BJ (cell line): ENCODE measurements around the gene TTC36. TPM values are rescaled to one million over a fixed set of nuclear protein-coding genes. Genes with fewer than 3 reads are reported as not detected.
"Not testable (repeated sequence)": the region's sequence is repeated elsewhere in the genome, so short reads cannot be mapped to it uniquely, and the experiment has no call there.

Experiments used
- CTCF ChIA-PET: fragments of 350-600 bp; formaldehyde crosslinking; extraction: SDS; loops from one replicate; lab custom pipeline; 2021; ENCODE audit warnings: antibody characterized with exemption, inconsistent platforms; lab: Yijun Ruan, JAX
- POLR2A ChIA-PET: fragments of 300-600 bp; sonication (Branson Sonifier 250); formaldehyde crosslinking; extraction: SDS; loops from one replicate; lab custom pipeline; 2021; ENCODE audit warnings: antibody characterized with exemption; lab: Charles Lee
- DNase-seq: peaks from one replicate; pipeline ENCODE4 v3.0.0-alpha.2; 2011; ENCODE audit warnings: low read depth
- H3K27me3 ChIP-seq: 2 replicates; pipeline ENCODE4 v1.6.0; 2011; ENCODE audit warnings: low read length; ENCODE audit not compliant: control insufficient read depth, insufficient read depth
- H3K36me3 ChIP-seq: 2 replicates; pipeline ENCODE4 v1.5.1; 2011; ENCODE audit warnings: low read length; ENCODE audit not compliant: control insufficient read depth, insufficient read depth
- H3K4me3 ChIP-seq: 2 replicates; pipeline ENCODE4 v1.5.1; 2011; ENCODE audit warnings: low read depth, mild to moderate bottlenecking, control low read depth, low read length
- polyA minus RNA-seq: library from RNA; depleted of rRNA, polyadenylated mRNA; stranded (reverse); fragments of >200 nt; gene quantifications from 2 replicates; pipeline ENCODE4 v1.2.3, GENCODE V29; 2011; rRNA and poly(A)+ RNA removed
- polyA plus RNA-seq: library from polyadenylated mRNA; depleted of rRNA; stranded (reverse); fragments of >200 nt; gene quantifications from 2 replicates; pipeline ENCODE4 v1.2.3, GENCODE V29; 2011; rRNA removed
- TF ChIP-seq, protein P1 (sequence below): IDR thresholded peaks from 2 replicates; pipeline ENCODE4 v1.5.1; 2011; ENCODE audit warnings: low read depth, mild to moderate bottlenecking, control low read depth, inconsistent platforms, low read length, moderate library complexity; ENCODE audit not compliant: insufficient read depth

Gene TTC36
- not detected in 2 replicates for polyA plus RNA-seq
- polyA minus RNA-seq: not detected in 2 replicates

DNA sequence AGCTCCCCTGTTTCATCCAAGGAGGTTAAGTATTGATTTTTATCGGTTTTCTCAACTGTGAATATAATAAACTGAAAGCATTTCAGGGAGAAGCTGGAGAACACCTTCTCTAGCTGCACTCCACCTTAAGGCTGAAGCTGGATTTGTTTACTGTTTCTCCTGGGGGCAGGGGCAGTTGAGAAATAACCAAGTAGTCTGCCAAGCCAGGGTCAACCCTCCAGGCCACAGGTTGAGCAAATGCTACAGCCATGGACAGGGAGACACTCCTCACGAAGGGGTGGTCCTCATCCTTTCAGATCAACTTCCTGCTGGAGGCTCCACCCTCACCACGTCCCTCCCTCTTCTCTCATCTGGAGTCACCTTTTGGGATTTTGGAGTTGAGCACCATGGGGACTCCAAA is at the start of gene TTC36:
Gene TTC36, plus strand, starts transcription at position 366 of the 400 bp plus-strand sequence. Its CDS starts 21 bp downstream, at position 387.
- ChIA-PET CTCF (interaction anchor here (0.9 to 1.4 kb wide), 2 partner anchors 12 to 38 kb away, joined by 3 to 6 read pairs; no protein-coding TSS in a partner anchor), POLR2A (no interaction called here)
- Histone ChIP-seq H3K27me3 (no peaks in the 10 kb centered on the region), H3K36me3 (peaks cover 11% of the 10 kb centered on the region), H3K4me3 (no peak within 1 kb of the TSS)
- no peak for DNase-seq
- TF ChIP-seq, protein P1, sequence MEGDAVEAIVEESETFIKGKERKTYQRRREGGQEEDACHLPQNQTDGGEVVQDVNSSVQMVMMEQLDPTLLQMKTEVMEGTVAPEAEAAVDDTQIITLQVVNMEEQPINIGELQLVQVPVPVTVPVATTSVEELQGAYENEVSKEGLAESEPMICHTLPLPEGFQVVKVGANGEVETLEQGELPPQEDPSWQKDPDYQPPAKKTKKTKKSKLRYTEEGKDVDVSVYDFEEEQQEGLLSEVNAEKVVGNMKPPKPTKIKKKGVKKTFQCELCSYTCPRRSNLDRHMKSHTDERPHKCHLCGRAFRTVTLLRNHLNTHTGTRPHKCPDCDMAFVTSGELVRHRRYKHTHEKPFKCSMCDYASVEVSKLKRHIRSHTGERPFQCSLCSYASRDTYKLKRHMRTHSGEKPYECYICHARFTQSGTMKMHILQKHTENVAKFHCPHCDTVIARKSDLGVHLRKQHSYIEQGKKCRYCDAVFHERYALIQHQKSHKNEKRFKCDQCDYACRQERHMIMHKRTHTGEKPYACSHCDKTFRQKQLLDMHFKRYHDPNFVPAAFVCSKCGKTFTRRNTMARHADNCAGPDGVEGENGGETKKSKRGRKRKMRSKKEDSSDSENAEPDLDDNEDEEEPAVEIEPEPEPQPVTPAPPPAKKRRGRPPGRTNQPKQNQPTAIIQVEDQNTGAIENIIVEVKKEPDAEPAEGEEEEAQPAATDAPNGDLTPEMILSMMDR: no peak

DNA sequence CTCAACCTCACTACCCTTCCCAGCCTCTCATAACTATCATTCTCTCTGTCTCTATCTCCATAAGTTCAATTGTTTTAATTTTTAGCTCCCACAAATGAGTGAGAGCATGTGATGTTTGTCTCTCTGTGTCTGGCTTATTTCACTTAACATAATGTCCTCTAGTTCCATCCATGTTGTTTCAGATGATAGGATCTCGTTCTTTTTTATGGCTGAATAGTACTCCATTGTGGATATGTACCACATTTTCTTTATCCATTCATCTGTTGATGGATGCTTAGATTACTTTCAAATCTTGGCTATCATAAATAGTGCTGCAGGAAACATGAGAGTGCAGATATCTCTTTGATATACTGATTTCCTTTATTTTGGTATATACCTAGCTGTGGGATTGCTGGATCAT is 46.0 kb upstream of the TTC36 start:
- peaks cover 24% of the 10 kb centered on the region for H3K36me3 ChIP-seq
- H3K4me3 ChIP-seq, POLR2A ChIA-PET, DNase-seq, H3K27me3 ChIP-seq: not testable (repeated sequence)
- CTCF ChIA-PET: interaction anchor here (0.9 kb wide), 1 partner anchor 14 kb away, joined by 3 read pairs; no protein-coding TSS in a partner anchor

DNA sequence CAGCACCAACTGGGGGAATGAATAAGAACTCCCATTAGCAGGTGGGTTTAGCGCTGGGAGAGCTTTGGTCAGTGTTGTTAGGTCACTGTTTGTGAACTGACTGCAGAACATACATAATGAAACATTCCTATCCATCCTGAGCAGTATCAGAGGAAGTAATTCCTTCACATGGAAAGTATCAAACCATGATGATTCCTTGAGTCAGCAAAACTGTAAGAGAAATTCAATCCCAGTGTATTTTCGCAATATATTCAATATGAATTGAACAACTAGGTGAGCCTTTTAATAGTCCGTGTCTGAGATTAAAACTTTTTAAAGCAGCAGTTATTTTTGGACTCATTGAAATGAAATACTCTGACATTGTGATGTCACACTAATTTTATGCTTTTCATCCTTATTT is 42.9 kb upstream of the TTC36 start:
- no peak for DNase-seq
- TF ChIP-seq, protein P1: no peak
- POLR2A ChIA-PET: no interaction called here
- Histone ChIP-seq H3K36me3 (peaks cover 22% of the 10 kb centered on the region), H3K27me3 (no peaks in the 10 kb centered on the region), H3K4me3 (no peak overlapping the region)
- CTCF ChIA-PET: no interaction called here

GRCh38 chr11:118485273-118485672 is 42.0 kb upstream of the TTC36 start:
- ChIA-PET POLR2A (no interaction called here), CTCF (no interaction called here)

GRCh38 chr11:118488480-118489109 is 38.7 kb upstream of the TTC36 start:
- ChIA-PET POLR2A (interaction anchor here (0.7 kb wide), 1 partner anchor 280 kb away, joined by 3 read pairs; no protein-coding TSS in a partner anchor), CTCF (interaction anchor here (0.7 to 1.6 kb wide), 28 partner anchors 9 to 290 kb away, joined by 3 to 11 read pairs (median 5); partner anchors contain the start of gene TTC36)
- H3K36me3 ChIP-seq: peaks cover 20% of the 10 kb centered on the region

More at GRCh38 chr11:118485273-118485672, 42.0 kb upstream of the TTC36 start:
- no peak overlapping the region for H3K4me3 ChIP-seq
- TF ChIP-seq, protein P1: no peak
- H3K27me3 ChIP-seq: no peaks in the 10 kb centered on the region
- peaks cover 25% of the 10 kb centered on the region for H3K36me3 ChIP-seq
- DNase-seq: no peak

More at GRCh38 chr11:118488480-118489109, 38.7 kb upstream of the TTC36 start:
- H3K27me3 ChIP-seq: no peaks in the 10 kb centered on the region
- peak; percentile 18 for DNase-seq
- H3K4me3 ChIP-seq: no peak overlapping the region
- TF ChIP-seq, protein P1: peak; percentile 84
